Naive B cell (primary cell): ENCODE results near the gene JAKMIP2. TPM values are rescaled to one million over a fixed set of nuclear protein-coding genes. Genes with fewer than 3 reads are reported as not detected.

Experiments used
- ATAC-seq, 2 donors: fragments of 150-1000 bp; cut with Tn5 transposase; 2 replicates each; pipeline ENCODE4 v1.10.0; 2021; ENCODE audit warnings: low read depth in 2 of 2, mild to moderate bottlenecking in 2 of 2, moderate library complexity in 2 of 2
- DNase-seq: peaks from one replicate; pipeline ENCODE4 v3.0.0; 2022
- H3K27ac Mint-ChIP-seq, 6 donors: one replicate each; pipeline ENCODE4 v1.8.0; 2020 to 2022; ENCODE audit warnings: mild to moderate bottlenecking in 6 of 6, mixed read lengths in 6 of 6, moderate library complexity in 5 of 6, inconsistent platforms in 2 of 6
- H3K27me3 Mint-ChIP-seq, 3 donors: one replicate each; pipeline ENCODE4 v1.8.0; 2021 to 2022; ENCODE audit warnings: mixed read lengths in 3 of 3, mild to moderate bottlenecking in 1 of 3
- H3K36me3 Mint-ChIP-seq, 2 donors: one replicate each; pipeline ENCODE4 v1.8.0; 2020 to 2022; ENCODE audit warnings: mixed read lengths in 2 of 2, inconsistent platforms in 1 of 2, mild to moderate bottlenecking in 1 of 2
- H3K4me1 Mint-ChIP-seq, 3 donors: one replicate each; pipeline ENCODE4 v1.8.0; 2020 to 2022; ENCODE audit warnings: mixed read lengths in 3 of 3, inconsistent platforms in 1 of 3, mild to moderate bottlenecking in 1 of 3, moderate library complexity in 1 of 3
- H3K4me3 Mint-ChIP-seq, 8 donors: one replicate each; pipeline ENCODE4 v1.8.0; 2020 to 2022; ENCODE audit warnings: mild to moderate bottlenecking in 8 of 8, mixed read lengths in 8 of 8, moderate library complexity in 8 of 8, inconsistent platforms in 2 of 8
- H3K9me3 Mint-ChIP-seq, 7 donors: one replicate each; pipeline ENCODE4 v1.8.0; 2020 to 2022; ENCODE audit warnings: mixed read lengths in 7 of 7, mild to moderate bottlenecking in 5 of 7, inconsistent platforms in 2 of 7, moderate library complexity in 1 of 7
- polyA plus RNA-seq, 6 donors: library from polyadenylated mRNA; unstranded; fragments of 300-500 nt; fragmentation: Illumina TruSeq; gene quantifications; one replicate each; pipeline ENCODE4 v1.2.3, GENCODE V29; 2021; ENCODE audit warnings: low read depth in 6 of 6

Gene JAKMIP2
- polyA plus RNA-seq, 6 donors from 2014 or later: 0.09 to 1.7 (median 1.1) TPM; not detected in 1

DNA sequence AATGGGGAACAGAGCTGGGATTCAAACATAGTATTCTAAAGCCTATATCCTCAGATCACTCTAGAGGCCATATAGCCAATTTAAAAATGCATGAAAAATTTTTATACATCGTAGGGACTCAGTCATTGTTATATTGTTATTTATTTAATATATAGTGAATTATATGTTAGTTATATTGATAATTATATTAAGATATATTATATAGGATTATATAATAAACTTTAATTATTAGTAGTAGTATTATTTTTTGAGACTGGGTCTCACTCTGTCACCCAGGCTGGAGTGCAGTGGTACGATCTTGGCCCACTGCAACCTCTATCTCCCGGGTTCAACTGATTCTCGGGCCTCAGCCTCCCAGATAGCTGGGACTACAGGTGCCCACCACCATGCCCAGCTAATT is 206.9 kb downstream of the JAKMIP2 start:
- Mint-ChIP-seq H3K4me3 (no peak overlapping the region), H3K27ac (no peak overlapping the region), H3K4me1 (no peaks in the 10 kb centered on the region), H3K36me3 (no peaks in the 10 kb centered on the region), H3K27me3 (peaks cover 0 to 15% (median 11%) of the 10 kb centered on the region in 3 donors), H3K9me3 (peaks cover 0 to 12% (median 8%) of the 10 kb centered on the region in 7 donors)
- ATAC-seq (no peak), DNase-seq (no peak)

DNA sequence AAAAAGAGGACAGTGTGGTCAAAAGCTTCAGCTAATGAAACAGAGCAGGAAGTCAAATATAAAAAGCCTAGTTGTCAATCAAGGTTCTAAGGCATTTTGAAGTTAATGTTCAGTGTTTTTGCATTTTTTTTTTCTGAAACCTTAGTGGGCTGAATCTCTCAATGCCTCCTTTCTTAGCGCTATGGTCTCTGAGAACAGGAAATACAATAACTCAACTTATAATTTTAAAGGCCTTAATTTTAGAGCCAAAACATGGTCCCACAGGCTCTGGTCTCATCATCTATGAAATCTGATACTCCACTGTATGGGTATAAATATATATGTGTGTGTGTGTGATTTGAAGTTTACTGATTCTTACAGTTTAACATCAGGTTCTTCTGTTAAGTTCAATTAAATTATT is 209.3 kb downstream of the JAKMIP2 start:
- H3K9me3 Mint-ChIP-seq: no peaks in the 10 kb centered on the region
- H3K36me3 Mint-ChIP-seq: no peaks in the 10 kb centered on the region
- H3K4me1 Mint-ChIP-seq: no peaks in the 10 kb centered on the region
- no peak overlapping the region for H3K4me3 Mint-ChIP-seq
- ATAC-seq (no peak), DNase-seq (no peak)
- H3K27ac Mint-ChIP-seq: no peak overlapping the region
- peaks cover 0 to 11% (median 7%) of the 10 kb centered on the region in 3 donors for H3K27me3 Mint-ChIP-seq

DNA sequence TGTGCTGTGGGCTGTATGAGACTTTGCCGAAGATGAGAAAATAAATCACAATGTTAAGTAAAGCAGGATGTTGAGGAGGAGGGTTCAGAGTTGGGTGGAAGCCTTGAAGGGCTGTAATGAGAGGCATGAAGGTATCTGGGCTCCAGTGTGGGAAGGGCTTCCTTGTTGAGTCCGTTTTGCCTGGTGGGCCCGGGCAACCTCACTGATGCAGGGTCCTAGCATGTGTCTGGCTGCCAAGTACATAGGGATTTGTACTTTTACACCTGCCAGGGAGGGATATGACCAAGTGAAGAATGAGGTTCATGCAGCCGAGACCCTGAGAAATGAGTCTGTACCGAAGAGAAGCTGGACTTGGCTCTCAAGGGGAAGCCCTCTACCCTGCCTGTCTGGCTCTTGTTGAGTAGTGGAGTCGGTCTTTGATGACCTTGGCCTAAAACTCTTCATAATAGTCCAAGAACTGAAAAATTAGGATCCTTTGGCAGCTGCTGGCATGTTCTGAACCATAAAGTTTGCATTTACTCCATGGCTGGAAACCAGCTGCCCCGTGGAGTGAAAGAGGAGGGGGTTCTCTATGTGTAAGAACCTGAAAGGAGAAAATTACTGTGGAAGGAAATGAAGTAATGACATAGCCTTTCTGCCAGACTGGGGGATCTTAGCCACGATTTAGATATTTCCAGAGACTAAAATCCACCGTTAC is 213.7 kb downstream of the JAKMIP2 start:
- DNase-seq: no peak
- no peak overlapping the region for H3K27ac Mint-ChIP-seq
- no peak overlapping the region for H3K4me3 Mint-ChIP-seq
- peaks cover 0 to under 1% (median 0%) of the 10 kb centered on the region in 3 donors for H3K27me3 Mint-ChIP-seq
- no peaks in the 10 kb centered on the region for H3K4me1 Mint-ChIP-seq
- no peak for ATAC-seq
- no peaks in the 10 kb centered on the region for H3K9me3 Mint-ChIP-seq
- H3K36me3 Mint-ChIP-seq: no peaks in the 10 kb centered on the region

DNA sequence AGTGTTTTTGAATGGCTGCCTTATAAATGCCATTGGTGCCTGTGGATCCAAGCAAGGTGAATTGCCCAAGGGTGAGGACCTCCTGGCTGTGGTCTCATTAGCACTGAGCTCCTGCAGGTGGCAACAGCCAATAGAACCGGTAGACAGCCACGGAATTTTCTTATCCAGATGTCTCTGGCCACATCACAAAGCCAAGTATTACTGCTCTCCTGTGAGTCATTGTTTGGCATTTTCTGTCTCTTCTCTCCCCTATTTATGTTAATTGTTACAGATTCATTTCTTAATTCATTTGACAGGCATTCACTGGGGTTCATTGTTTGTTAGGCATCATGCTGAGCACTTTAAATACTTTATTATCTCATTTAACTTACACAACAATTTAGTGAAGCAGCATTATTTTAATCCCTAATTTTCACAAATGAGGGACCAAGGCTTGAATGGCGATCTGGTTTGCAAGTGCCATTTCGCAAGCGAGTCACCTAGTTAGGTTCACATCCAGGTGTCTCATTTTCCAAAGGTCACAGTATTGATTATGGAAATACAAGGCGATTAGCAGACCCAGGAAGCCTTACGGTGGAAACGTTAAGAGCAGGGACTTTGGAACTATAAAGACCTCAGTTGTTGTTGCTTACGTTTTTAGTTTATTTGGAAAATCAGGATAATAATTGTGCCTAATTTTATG is 214.5 kb downstream of the JAKMIP2 start:
- DNase-seq (no peak), ATAC-seq (no peak)
- Mint-ChIP-seq H3K27ac (no peak overlapping the region), H3K4me1 (no peaks in the 10 kb centered on the region), H3K9me3 (no peaks in the 10 kb centered on the region), H3K36me3 (no peaks in the 10 kb centered on the region), H3K27me3 (no peaks in the 10 kb centered on the region), H3K4me3 (no peak overlapping the region)

DNA sequence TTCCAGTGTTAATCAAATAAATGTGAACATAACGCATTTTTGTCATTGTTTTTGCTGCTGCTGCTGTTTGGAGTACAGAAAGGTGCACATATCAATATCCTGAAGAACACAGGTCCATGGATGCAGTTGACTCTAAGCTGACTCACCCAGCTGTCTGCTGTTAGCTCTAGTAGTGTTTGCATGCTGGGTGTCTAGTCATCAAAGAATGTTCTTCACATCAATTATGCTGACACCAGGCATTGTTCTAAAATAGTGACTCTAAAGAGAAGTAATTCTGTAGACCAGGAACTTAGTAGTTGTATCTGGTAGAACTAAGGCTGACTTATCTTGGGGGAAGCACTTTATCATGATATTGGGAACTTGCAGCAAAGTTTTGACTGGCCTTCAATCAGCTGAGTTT is 217.0 kb downstream of the JAKMIP2 start:
- Mint-ChIP-seq H3K36me3 (no peaks in the 10 kb centered on the region), H3K4me1 (no peaks in the 10 kb centered on the region), H3K27me3 (peaks cover 0 to 9% (median 4%) of the 10 kb centered on the region in 3 donors), H3K9me3 (peaks cover 0 to 2% (median 0%) of the 10 kb centered on the region in 7 donors), H3K4me3 (no peak overlapping the region), H3K27ac (no peak overlapping the region)
- DNase-seq (no peak), ATAC-seq (no peak)

DNA sequence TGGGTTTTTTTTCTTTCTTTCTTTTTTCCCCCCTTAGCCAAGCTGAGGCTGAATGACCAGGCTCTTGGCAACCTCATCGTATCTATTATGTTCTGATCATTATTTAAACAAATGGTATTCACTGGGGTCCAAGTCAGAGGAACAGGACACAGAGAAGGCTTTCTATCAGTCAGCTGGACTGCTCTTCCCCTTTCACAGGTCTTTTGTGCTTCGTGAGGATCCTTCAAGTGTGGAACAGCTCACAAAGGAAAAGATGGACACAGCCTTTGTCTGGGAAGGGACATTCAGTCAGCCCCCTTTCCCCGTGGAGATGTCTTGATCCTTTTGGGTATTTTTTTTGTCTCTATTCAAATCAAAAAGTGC is 218.4 kb downstream of the JAKMIP2 start:
- no peaks in the 10 kb centered on the region for H3K4me1 Mint-ChIP-seq
- DNase-seq: no peak
- H3K36me3 Mint-ChIP-seq: no peaks in the 10 kb centered on the region
- peaks cover 0 to 2% (median 0%) of the 10 kb centered on the region in 7 donors for H3K9me3 Mint-ChIP-seq
- H3K27ac Mint-ChIP-seq: no peak overlapping the region
- H3K27me3 Mint-ChIP-seq: peaks cover 0 to 9% (median 8%) of the 10 kb centered on the region in 3 donors
- no peak for ATAC-seq
- H3K4me3 Mint-ChIP-seq: no peak overlapping the region

GRCh38 chr5:147563466-147564123 is 218.9 kb downstream of the JAKMIP2 start:
- H3K27ac Mint-ChIP-seq: no peak overlapping the region

GRCh38 chr5:147561435-147561834 is 221.1 kb downstream of the JAKMIP2 start:
- no peak for ATAC-seq
- Mint-ChIP-seq H3K36me3 (no peaks in the 10 kb centered on the region), H3K4me1 (no peaks in the 10 kb centered on the region), H3K4me3 (peak overlapping the region in 1 of 8 donors; percentile 48), H3K9me3 (peaks cover 0 to 2% (median 0%) of the 10 kb centered on the region in 7 donors), H3K27me3 (peaks cover 0 to 9% (median 8%) of the 10 kb centered on the region in 3 donors), H3K27ac (no peak overlapping the region)
- no peak for DNase-seq

More at GRCh38 chr5:147563466-147564123, 218.9 kb downstream of the JAKMIP2 start:
- no peaks in the 10 kb centered on the region for H3K36me3 Mint-ChIP-seq
- DNase-seq: no peak
- H3K27me3 Mint-ChIP-seq: peaks cover 0 to 9% (median 8%) of the 10 kb centered on the region in 3 donors
- peaks cover 0 to 2% (median 0%) of the 10 kb centered on the region in 7 donors for H3K9me3 Mint-ChIP-seq
- no peak for ATAC-seq
- H3K4me1 Mint-ChIP-seq: no peaks in the 10 kb centered on the region
- H3K4me3 Mint-ChIP-seq: no peak overlapping the region

DNA sequence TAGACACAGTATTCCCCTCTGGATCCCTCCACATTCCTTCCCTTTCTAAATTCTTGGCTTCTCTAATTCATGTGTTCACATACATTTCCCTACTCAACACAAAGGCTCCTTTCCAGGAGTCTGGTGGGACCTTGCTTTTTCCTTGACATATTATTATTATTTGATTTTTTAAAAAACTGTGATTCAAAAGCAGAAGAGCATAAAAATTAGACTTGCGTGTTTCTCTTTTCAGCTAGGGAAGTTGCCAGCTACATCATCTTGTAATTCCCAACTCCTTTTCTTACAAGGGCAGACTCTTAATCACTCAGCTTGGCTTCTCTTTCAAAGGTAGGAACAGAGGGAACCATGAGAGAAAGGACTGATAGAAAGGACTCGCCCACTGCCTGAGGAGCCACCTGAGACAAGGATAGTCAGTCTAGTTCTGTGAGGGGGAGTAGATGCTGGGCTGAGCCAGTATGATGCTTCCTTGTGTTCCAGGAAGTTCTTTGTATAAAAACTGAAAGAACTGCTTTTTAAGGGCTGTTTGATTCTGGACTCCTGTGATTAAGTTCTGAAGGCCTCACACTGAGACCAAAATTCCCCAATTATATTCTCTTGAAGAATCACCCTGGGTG is 221.7 kb downstream of the JAKMIP2 start:
- ATAC-seq (no peak), DNase-seq (no peak)
- H3K27me3 Mint-ChIP-seq: peaks cover 0 to 9% (median 8%) of the 10 kb centered on the region in 3 donors
- H3K36me3 Mint-ChIP-seq: no peaks in the 10 kb centered on the region
- peaks cover 0 to 2% (median 0%) of the 10 kb centered on the region in 7 donors for H3K9me3 Mint-ChIP-seq
- no peak overlapping the region for H3K27ac Mint-ChIP-seq
- no peak overlapping the region for H3K4me3 Mint-ChIP-seq
- no peaks in the 10 kb centered on the region for H3K4me1 Mint-ChIP-seq

DNA sequence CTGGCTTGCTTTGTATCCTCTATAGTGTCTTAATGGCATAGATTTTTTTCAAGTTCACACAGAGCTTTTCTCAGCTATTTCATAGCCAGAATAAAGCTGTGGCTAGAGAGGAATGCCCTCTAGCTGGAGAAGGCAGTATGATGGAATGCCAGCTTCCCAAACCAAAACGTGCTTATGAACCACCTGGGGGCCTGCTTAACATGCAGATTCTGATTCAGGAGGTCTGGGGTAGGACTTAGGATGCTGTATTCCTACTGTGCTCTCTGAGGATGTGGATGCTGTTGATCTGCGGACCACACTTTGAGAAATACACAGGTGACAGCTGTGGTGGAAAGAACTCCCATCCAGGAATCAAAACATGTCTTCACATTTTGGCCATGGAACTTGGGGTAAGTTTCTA is 222.8 kb downstream of the JAKMIP2 start:
- Mint-ChIP-seq H3K27me3 (peaks cover 0 to 15% (median 9%) of the 10 kb centered on the region in 3 donors), H3K27ac (no peak overlapping the region), H3K4me1 (no peaks in the 10 kb centered on the region), H3K36me3 (no peaks in the 10 kb centered on the region), H3K4me3 (no peak overlapping the region), H3K9me3 (peaks cover 0 to 2% (median 0%) of the 10 kb centered on the region in 7 donors)
- ATAC-seq (no peak), DNase-seq (no peak)

DNA sequence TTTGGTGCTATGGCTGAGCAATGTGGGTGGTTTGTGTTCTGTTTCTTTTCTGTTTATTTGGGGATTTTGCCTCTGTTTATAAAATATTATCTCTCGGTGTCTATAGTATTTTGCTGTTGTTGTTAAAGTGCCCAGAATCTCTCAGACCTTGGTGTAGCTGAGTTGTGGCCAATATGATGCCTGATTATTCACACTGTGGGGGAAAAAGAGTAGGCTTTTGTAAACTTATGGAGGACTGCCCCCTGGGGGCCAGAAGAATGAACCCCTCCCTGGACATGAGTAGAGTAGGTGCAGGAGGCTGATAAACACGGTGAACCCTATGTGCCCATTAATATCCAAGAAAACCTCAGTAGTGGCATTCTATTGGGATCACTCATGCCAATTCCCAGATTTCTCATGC is 223.7 kb downstream of the JAKMIP2 start:
- peaks cover 0 to 15% (median 9%) of the 10 kb centered on the region in 3 donors for H3K27me3 Mint-ChIP-seq
- DNase-seq: no peak
- no peaks in the 10 kb centered on the region for H3K36me3 Mint-ChIP-seq
- H3K27ac Mint-ChIP-seq: no peak overlapping the region
- peaks cover 0 to 2% (median 0%) of the 10 kb centered on the region in 7 donors for H3K9me3 Mint-ChIP-seq
- no peaks in the 10 kb centered on the region for H3K4me1 Mint-ChIP-seq
- no peak overlapping the region for H3K4me3 Mint-ChIP-seq
- no peak for ATAC-seq

- ATAC-seq (no peak), DNase-seq (no peak)
- Mint-ChIP-seq H3K4me1 (no peaks in the 10 kb centered on the region), H3K27ac (no peak overlapping the region), H3K4me3 (no peak overlapping the region), H3K9me3 (peaks cover 0 to 2% (median 0%) of the 10 kb centered on the region in 7 donors), H3K36me3 (no peaks in the 10 kb centered on the region), H3K27me3 (peaks cover 0 to 15% (median 9%) of the 10 kb centered on the region in 3 donors)
Measured at GRCh38 chr5:147557876-147558745, 224.4 kb downstream of the JAKMIP2 start.

DNA sequence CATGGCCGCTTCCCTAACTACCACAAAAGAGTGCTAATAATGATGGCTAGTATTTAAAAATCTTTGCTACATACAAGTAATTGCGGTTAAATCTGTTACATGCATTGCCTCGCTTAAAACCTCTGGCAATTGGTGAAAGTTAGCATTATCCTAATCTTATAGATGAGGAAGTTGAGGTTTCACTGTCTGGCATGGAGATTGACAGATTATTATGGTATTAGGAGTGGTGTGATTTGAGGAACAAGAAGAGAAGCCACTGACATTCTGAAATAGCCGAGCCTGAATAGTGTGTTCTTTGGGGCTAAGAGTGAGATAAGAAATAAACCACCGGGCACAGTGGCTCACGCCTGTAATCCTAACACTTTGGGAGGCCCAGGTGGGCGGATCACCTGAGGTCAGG is 227.4 kb downstream of the JAKMIP2 start:
- Mint-ChIP-seq H3K27me3 (peaks cover 0 to 8% (median 0%) of the 10 kb centered on the region in 3 donors), H3K4me1 (no peaks in the 10 kb centered on the region), H3K36me3 (no peaks in the 10 kb centered on the region), H3K27ac (no peak overlapping the region), H3K9me3 (peaks cover 0 to 12% (median 0%) of the 10 kb centered on the region in 7 donors), H3K4me3 (no peak overlapping the region)
- DNase-seq (no peak), ATAC-seq (no peak)
